Measurements from ENCODE around the gene MLLT6.

Gene MLLT6

GRCh38 chr17:38725066-38725465 lies 20.0 kb downstream of the MLLT6 start:
- in situ Hi-C loops (cut with MboI; ENCODE audit: low sequenced_read_pairs), result loop anchor here (5.0 kb wide), 1 partner anchor 48 kb away; no protein-coding TSS in a partner anchor

- in situ Hi-C loops (cut with MboI; ENCODE audit: low sequenced_read_pairs), result loop anchor here (5.0 kb wide), 1 partner anchor 49 kb away; no protein-coding TSS in a partner anchor
Observed at GRCh38 chr17:38726145-38726544, 21.1 kb downstream of the MLLT6 start.

- in situ Hi-C loops (cut with MboI; ENCODE audit: low sequenced_read_pairs), result loop anchor here (5.0 kb wide), 1 partner anchor 50 kb away; no protein-coding TSS in a partner anchor
Observed at GRCh38 chr17:38727736-38728135, 22.7 kb downstream of the MLLT6 start.

DNA sequence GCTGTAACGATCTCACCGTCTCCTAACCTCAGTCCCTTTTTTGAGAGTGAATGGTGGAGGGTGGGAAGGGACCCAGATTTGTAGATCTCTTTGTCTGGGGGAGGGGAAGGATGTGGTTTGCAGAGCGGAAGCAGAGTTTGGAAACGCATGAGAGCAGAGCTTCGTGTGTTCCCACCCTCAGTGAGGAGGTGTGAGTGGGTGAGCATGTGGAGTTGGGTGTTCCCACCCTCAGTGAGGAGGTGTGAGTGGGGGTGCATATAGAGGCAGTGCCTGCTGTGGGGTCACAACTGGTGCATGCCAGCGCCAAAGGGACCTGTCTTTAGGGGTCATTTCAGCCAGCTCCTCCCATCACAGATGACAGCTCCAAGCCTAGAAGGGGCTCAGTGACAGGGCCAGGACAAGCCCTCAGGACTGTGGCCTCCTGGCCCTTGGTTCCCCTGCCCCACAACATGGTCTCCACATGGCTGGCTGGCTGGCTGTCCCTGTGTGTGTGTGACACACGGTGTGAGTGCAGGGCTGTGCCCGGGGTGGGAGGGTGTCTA lies 23.3 kb downstream of the MLLT6 start:
- in situ Hi-C loops (cut with MboI; ENCODE audit: low sequenced_read_pairs), result loop anchor here (5.0 kb wide), 1 partner anchor 51 kb away; no protein-coding TSS in a partner anchor

DNA sequence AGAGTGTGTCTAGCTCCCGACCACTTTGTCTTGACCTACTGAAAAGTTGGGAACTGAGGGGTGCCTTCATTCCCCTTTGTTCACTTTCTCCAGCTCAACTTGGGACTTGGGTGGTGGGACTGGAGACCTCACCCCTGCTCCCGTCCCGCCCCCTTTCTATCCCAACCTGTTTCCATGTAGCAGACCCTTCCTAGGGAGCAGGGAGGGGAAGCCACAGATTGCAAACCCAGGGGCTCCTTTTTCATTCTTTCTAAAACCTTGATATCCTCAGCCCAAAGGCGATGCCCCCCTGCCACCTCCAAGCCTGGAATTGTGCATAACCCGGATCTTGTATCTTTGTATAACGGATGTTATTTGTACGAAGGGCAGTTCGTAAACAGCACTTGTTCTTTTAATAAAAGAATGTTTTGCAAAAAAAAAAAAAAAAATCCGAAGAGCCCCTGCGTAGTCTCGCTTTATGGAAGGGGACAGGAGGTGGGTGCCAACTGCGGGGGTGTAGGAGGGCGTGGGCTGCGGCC lies 24.4 kb downstream of the MLLT6 start:
- in situ Hi-C loops (cut with MboI; ENCODE audit: low sequenced_read_pairs), result loop anchor here (5.0 kb wide), 1 partner anchor 52 kb away; no protein-coding TSS in a partner anchor

DNA sequence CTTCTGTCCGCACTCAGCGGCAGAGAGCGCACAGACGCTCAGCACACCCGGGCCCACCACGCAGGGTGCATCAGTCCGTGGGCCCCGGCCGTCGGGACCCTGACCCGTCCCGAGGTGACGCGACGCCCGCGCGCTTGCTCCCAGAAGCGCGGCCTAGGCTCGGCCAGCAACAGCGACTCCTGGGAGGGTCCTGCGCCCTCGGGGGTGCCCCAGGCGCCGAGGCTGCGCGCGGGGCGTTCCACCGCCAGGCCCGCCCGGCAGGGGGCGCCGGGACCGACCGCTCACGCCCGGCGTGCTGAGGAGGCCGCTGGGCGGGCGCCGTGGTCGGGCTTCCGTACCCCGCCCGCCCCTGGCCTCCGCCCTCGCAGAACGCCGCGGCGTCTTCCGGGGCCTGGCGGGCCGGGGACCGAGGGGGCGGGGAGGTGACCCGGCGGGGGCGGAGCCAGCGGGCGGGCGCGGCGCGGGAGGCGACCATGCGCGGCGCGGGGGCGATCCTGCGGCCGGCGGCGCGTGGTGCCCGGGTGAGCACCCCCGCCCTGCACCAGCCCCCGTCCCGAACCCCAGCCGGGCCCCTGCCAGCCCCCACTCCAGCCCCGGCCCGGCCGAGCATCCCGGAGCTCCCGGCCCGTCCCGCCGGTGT lies 24.9 kb downstream of the MLLT6 start, which contains the start of gene CISD3:
CISD3 (plus strand) TSS at position 456 of the 640 bp plus-strand sequence; CDS start at position 474, 18 bp downstream.
- in situ Hi-C loops (cut with MboI; ENCODE audit: low sequenced_read_pairs), result loop anchor here (5.0 kb wide), 1 partner anchor 53 kb away; no protein-coding TSS in a partner anchor

GRCh38 chr17:38730526-38731379 lies 25.7 kb downstream of the MLLT6 start:
- in situ Hi-C loops (cut with MboI; ENCODE audit: low sequenced_read_pairs), result no loop called here

DNA sequence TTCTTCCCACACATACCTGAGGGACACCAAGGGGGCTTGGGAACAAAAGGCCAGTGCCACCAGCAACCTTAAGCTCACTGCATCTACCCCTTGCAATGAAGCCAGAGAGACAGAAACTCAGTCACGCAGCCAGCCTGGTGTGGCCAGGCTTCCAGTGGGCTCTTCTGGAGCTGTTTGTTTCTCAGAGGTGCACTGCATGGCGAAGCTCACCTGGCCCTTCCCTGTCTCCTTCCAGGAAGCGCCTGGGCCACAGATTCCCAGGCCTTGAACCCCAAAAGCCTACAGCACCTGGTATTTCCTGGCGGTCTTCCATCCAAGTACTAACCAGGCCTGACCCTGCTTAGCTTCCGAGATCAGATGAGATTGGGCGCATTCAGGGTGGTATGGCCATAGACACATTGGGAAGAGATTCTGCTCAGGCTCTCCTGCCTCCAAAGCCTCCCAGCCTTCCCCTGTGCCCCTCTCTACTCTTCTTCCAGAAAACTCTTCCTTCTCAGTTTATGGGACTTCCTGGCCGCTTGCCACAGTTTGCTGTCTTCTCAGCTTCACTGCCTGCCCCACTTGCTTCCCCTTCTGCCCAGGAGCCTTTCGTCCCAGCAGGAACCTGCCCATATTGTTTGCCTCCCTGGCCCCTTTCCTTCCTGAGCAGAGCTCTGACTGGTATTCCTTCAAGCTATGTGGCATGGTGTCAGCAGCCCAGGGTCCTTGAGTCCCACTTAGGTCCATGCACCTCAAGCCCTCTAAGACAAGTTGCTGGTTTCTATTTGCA lies 26.6 kb downstream of the MLLT6 start:
- in situ Hi-C loops (cut with MboI; ENCODE audit: low sequenced_read_pairs), result no loop called here

DNA sequence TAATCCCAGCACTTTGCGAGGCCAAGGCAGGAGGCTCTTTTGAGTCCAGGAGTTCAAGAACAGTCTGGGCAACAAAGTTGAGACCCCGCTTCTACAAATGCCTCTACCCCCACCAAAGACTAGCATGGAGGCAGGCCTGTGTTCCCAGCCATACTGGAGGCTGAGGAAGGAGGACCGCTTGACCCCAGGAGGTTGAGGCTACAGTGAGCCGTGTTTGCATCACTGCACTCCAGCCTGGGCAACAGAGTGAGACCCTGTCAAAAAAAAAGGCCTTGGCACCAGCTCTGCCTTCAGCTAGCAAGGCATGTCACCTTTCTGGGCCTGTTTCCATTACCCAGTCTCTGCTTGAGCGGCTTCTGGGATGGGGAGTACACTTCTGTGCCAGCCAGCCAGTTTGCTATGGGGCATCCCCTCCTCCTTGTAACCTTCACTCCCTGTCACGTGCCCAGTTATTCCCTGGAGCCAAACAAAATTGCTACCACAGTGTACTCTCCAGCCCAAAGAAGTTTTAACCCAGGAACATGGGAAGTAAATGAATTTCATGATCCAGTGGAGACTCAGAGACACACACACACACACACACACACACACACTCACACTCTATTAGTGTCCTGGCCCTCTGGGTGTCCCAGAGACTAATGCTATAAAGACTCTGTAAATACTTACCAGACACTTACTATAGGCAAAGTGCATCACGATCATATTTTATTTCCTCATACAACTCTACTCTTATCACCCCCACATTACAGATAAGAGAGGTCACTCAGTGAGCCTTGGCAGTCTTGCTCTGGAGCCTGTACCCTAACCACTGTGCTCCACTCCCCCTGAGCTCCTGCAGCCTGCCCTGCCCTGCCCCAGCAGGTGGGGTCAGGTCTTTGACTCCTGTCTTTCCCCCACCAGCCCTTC lies 27.6 kb downstream of the MLLT6 start:
- in situ Hi-C loops (cut with MboI; ENCODE audit: low sequenced_read_pairs), result no loop called here

- in situ Hi-C loops (cut with MboI; ENCODE audit: low sequenced_read_pairs), result no loop called here
Observed at GRCh38 chr17:38733282-38733981, 28.4 kb downstream of the MLLT6 start.

GRCh38 chr17:38733982-38734973 lies 29.2 kb downstream of the MLLT6 start:
- in situ Hi-C loops (cut with MboI; ENCODE audit: low sequenced_read_pairs), result no loop called here

DNA sequence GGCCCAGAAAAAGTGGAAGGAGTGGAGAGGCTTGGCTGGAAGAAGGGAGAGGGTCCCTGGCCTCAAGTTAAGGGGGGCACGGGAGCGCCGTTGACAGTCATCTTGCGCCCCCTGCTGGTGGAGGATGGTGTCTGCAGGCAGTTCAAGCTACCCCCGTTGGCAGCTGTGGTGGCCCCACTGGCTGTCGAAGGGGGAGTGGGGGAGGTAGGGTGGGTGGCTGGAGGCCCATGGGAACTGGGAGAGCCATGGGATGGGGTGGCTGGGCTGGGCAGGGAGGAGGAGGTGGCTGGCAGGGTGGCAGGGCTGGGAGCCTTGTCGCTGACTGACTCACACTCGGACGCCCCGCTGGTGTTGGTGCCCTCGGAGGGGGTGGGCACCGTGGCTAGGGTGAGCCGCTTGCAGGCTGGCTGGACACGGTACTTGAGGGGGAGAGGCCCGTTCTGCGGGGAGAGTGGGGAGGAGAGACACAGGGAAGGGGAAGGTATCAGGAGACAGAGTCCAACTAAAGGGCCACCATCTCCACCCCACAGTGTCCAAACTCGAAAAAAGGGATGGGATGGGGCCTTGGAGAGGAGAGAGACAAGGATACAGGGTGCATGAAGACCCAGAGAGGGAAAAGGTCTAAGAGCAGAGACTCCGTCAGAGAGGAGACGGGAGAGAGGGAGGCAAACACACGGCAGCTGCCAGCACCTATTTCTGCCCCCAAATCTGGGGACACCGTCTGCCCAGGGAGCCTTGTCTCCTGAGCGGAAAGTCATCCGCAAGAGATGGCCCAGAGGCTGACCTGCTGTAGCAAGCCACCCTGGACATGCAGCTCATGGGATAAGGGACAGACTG lies 30.3 kb downstream of the MLLT6 start:
- in situ Hi-C loops (cut with MboI; ENCODE audit: low sequenced_read_pairs), result no loop called here

DNA sequence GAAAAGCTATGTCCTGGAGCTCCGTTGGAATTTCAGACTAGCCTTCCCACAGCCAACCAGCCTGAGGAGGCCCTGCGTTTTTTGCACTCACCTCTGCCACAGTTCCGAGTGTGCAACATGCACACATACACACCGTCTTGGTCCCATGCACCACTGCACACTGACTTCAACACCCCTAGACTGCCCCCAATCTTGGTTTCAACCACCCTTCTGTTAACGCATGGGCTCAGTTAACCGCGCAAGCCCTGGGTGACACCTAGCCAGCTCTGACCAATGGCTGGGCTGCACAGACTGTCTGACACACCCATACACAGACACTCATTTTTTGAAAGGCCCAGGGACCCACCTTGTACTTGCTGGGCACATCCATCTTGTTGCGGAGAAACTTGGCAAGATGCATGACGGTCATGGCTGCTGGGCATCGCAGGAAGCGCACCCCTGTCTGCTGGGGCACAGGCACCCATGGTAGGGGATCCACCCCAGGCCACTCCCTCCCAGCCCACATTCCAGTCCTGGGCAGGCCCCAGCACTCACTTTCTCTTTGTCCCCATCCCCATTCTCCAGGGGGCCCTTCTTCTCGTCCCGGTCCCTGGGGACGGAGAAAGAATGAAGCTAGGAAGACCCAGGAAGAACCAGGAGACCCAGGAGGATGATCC lies 33.1 kb downstream of the MLLT6 start:
- in situ Hi-C loops (cut with MboI; ENCODE audit: low sequenced_read_pairs), result no loop called here

- in situ Hi-C loops (cut with MboI; ENCODE audit: low sequenced_read_pairs), result no loop called here
Observed at GRCh38 chr17:38738686-38739085, 33.6 kb downstream of the MLLT6 start.

DNA sequence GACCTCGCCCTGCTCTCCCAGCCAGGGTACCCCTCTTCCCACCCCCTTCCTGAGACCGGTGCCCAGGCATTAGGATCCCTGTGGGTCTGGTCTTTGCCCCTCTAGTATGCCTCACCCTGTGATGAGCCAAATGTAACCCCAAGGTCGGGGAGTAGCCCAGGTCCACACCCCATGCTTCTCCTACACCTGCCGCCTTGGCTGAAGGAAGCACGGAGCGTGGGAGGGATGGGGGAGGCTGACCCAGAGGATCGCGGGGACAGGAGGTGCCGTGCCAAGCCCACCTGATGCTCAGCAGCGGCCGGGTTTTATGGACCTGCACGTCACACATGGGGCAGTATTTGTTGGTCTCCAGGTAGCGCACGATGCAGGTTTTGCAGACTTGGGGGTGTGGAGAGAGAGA lies 34.2 kb downstream of the MLLT6 start:
- in situ Hi-C loops (cut with MboI; ENCODE audit: low sequenced_read_pairs), result no loop called here

DNA sequence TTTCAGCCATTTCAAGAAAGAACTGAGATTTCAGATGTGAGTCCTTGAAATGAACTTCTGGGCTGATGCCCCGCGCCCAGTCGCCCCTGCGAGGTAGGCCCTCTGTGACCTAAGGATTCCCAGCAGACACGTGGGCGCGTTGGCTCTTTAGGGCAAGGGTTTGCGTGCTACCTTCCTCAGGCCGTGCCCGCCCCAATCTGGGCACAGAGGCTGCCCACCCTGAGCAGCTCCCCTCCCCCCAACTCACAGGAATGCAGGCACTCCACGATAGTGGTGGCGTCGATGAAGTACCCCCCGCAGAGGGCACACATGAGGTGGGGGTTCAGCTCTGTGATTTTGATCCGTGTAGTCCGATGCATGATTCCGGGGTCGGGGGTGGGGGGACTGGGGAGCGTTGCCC lies 35.0 kb downstream of the MLLT6 start:
- in situ Hi-C loops (cut with MboI; ENCODE audit: low sequenced_read_pairs), result no loop called here
